ENCODE results near the gene EYA2. TPM values are rescaled to one million over a fixed set of nuclear protein-coding genes. Genes with fewer than 3 reads are reported as not detected.

The EYA2 gene
- total and polyA plus RNA-seq, 12 donors = 0.54 to 2.2 (median 1.4) TPM

GRCh38 chr20:47075263-47075662, 180.6 kb downstream of the EYA2 start:
- Histone ChIP-seq H3K4me1 (replicated peaks in 1 of 2) (no peaks in the 10 kb centered on the region), H3K9me3 (replicated peaks in 1 of 3) (no peaks in the 10 kb centered on the region), H3K4me3 (no peak overlapping the region), H3K27me3 (no peaks in the 10 kb centered on the region), H3K27ac (no peak overlapping the region), H3K36me3 (replicated peaks in 1 of 2) (no peaks in the 10 kb centered on the region)
- no peak for TF ChIP-seq CTCF (IDR thresholded peaks at IDR 0.05)
- no peak for TF ChIP-seq POLR2A (IDR thresholded peaks at IDR 0.05)
- DNase-seq = no peak
- 67 to 80% (median 75%) methylated on average over 3 of the region's 3 CpGs for WGBS, 4 donors
- intact Hi-C loops (cut with DNase I) = no loop called here

- Histone ChIP-seq H3K27me3 (no peaks in the 10 kb centered on the region), H3K9me3 (replicated peaks in 1 of 3) (no peaks in the 10 kb centered on the region), H3K4me3 (no peak overlapping the region), H3K27ac (no peak overlapping the region), H3K4me1 (replicated peaks in 1 of 2) (no peaks in the 10 kb centered on the region), H3K36me3 (replicated peaks in 1 of 2) (no peaks in the 10 kb centered on the region)
- intact Hi-C loops (cut with DNase I) = no loop called here
- TF ChIP-seq POLR2A (IDR thresholded peaks at IDR 0.05) = no peak
- TF ChIP-seq CTCF (IDR thresholded peaks at IDR 0.05) = no peak
- DNase-seq = no peak
Observed at GRCh38 chr20:47079047-47079446, 184.4 kb downstream of the EYA2 start.

- Histone ChIP-seq H3K9me3 (replicated peaks in 1 of 3) (no peaks in the 10 kb centered on the region), H3K36me3 (replicated peaks in 1 of 2) (no peaks in the 10 kb centered on the region), H3K4me3 (no peak overlapping the region), H3K27me3 (no peaks in the 10 kb centered on the region), H3K27ac (no peak overlapping the region), H3K4me1 (replicated peaks in 1 of 2) (no peaks in the 10 kb centered on the region)
- DNase-seq = no peak
- intact Hi-C loops (cut with DNase I) = no loop called here
- WGBS, 4 donors = 83 to 93% (median 85%) methylated on average over 1 of the region's 1 CpG
- TF ChIP-seq CTCF (IDR thresholded peaks at IDR 0.05) = no peak
- TF ChIP-seq POLR2A (IDR thresholded peaks at IDR 0.05) = no peak
Observed at GRCh38 chr20:47080365-47080764, 185.7 kb downstream of the EYA2 start.

GRCh38 chr20:47086316-47086715, 191.7 kb downstream of the EYA2 start:
- H3K4me3 ChIP-seq = no peak overlapping the region
- no peak for DNase-seq
- no peaks in the 10 kb centered on the region for H3K36me3 ChIP-seq (replicated peaks in 1 of 2)
- TF ChIP-seq CTCF (IDR thresholded peaks at IDR 0.05) = no peak
- no peak for TF ChIP-seq POLR2A (IDR thresholded peaks at IDR 0.05)
- no peaks in the 10 kb centered on the region for H3K9me3 ChIP-seq (replicated peaks in 1 of 3)
- no peaks in the 10 kb centered on the region for H3K27me3 ChIP-seq
- no peak overlapping the region for H3K27ac ChIP-seq
- intact Hi-C loops (cut with DNase I) = no loop called here
- 69 to 78% (median 74%) methylated on average over 6 of the region's 6 CpGs for WGBS, 4 donors
- H3K4me1 ChIP-seq (replicated peaks in 1 of 2) = no peaks in the 10 kb centered on the region

Data from adrenal gland (tissue), 12 donors.